ENCODE measurements around the gene NIP7.

Gene NIP7

DNA sequence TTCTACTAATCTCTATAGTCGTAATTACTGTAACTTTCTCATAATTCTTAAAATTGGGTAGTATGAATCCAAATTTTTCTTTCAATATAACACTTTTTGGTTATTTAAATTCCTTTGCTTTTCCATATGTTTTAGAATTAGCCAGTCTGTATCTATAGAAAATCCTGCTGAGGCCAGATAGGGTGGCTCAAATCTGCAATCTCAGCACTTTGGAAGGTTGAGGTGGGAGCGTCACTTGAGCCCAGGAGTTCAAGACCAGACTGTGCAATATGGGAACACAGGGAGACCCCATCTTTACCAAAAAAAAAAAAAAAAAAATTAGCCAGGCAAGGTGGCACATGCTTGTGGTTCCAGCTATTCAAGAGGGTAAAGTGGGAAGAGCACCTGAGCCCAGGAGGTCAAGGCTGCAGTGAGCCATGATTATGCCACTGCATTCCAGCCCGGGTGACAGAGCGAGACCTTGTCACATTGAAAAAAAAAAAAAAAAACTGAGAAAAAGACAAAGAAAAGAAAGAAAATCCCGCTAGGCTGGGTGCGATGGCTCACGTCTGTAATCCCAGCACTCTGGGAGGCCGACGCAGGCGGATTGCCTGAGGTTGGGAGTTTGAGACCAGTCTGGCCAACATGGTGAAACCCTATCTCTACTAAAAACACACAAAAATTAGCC is 37.0 kb downstream of the NIP7 start:
- Mint-ChIP-seq H3K36me3 (ENCODE audit: low read depth) (peaks cover 31% of the 10 kb centered on the region), H3K4me1 (ENCODE audit: low read depth) (peaks cover 3% of the 10 kb centered on the region), H3K27me3 (ENCODE audit: low read depth) (no peaks in the 10 kb centered on the region), H3K9me3 (no peaks in the 10 kb centered on the region), H3K4me3 (no peak overlapping the region), H3K27ac (no peak overlapping the region)

- H3K27me3 Mint-ChIP-seq (ENCODE audit: low read depth): no peaks in the 10 kb centered on the region
- H3K9me3 Mint-ChIP-seq: no peaks in the 10 kb centered on the region
- no peak overlapping the region for H3K27ac Mint-ChIP-seq
- H3K36me3 Mint-ChIP-seq (ENCODE audit: low read depth): peaks cover 31% of the 10 kb centered on the region
- peaks cover 11% of the 10 kb centered on the region for H3K4me1 Mint-ChIP-seq (ENCODE audit: low read depth)
- H3K4me3 Mint-ChIP-seq: no peak overlapping the region
Measured at GRCh38 chr16:69378036-69378435, 38.5 kb downstream of the NIP7 start.

DNA sequence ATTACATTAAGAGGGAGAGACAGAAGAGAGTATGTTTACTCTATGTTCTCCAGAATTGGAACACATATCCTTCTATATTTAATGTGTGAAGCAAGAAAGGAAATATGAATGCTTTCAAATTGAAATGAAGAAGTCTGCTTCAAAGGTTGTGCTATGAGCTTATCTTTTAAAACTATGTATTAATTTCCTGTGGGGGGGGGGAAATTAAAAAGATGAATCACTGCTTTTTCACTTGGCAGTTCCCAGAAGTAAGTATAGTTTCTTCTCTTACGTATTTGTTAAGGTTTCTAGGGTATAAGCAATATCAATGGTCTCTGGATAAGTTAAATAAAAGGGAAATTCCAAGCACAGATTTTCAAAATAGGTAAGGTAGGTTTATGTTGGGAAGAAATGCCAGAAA is 39.2 kb downstream of the NIP7 start:
- Mint-ChIP-seq H3K4me3 (no peak overlapping the region), H3K4me1 (ENCODE audit: low read depth) (peaks cover 16% of the 10 kb centered on the region), H3K27ac (no peak overlapping the region), H3K27me3 (ENCODE audit: low read depth) (no peaks in the 10 kb centered on the region), H3K36me3 (ENCODE audit: low read depth) (peaks cover 34% of the 10 kb centered on the region), H3K9me3 (no peaks in the 10 kb centered on the region)

- no peak overlapping the region for H3K4me3 Mint-ChIP-seq
- H3K27me3 Mint-ChIP-seq (ENCODE audit: low read depth): no peaks in the 10 kb centered on the region
- H3K27ac Mint-ChIP-seq: no peak overlapping the region
- H3K36me3 Mint-ChIP-seq (ENCODE audit: low read depth): peaks cover 39% of the 10 kb centered on the region
- H3K4me1 Mint-ChIP-seq (ENCODE audit: low read depth): peaks cover 29% of the 10 kb centered on the region
- no peaks in the 10 kb centered on the region for H3K9me3 Mint-ChIP-seq
Measured at GRCh38 chr16:69381231-69381630, 41.7 kb downstream of the NIP7 start.

- Mint-ChIP-seq H3K9me3 (no peaks in the 10 kb centered on the region), H3K4me1 (ENCODE audit: low read depth) (peaks cover 29% of the 10 kb centered on the region), H3K27ac (no peak overlapping the region), H3K27me3 (ENCODE audit: low read depth) (no peaks in the 10 kb centered on the region), H3K36me3 (ENCODE audit: low read depth) (peaks cover 38% of the 10 kb centered on the region), H3K4me3 (no peak overlapping the region)
Measured at GRCh38 chr16:69382421-69382820, 42.8 kb downstream of the NIP7 start.

DNA sequence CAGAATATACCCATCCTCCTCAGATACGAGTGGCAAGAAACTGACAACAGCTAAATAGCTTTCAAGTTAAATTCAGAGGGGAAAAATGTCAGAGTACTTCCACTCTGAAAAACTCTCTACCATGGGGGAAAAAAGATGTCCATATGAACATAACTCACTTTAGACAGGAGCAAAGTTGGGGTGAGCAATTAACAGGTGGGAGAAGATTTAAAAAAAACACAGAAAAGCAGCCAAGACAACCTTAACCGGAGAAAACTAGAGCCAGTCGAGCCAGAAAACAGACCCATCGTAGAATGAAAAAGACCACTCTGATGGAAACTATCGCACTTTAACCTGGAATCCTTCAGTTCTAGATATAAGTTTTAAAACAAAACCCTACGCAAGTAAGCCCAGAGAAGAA is 45.4 kb downstream of the NIP7 start:
- Mint-ChIP-seq H3K36me3 (ENCODE audit: low read depth) (peaks cover 21% of the 10 kb centered on the region), H3K4me3 (peak overlapping the region; percentile 97), H3K4me1 (ENCODE audit: low read depth) (peaks cover 29% of the 10 kb centered on the region), H3K27ac (peak overlapping the region; percentile 95), H3K27me3 (ENCODE audit: low read depth) (no peaks in the 10 kb centered on the region), H3K9me3 (no peaks in the 10 kb centered on the region)

DNA sequence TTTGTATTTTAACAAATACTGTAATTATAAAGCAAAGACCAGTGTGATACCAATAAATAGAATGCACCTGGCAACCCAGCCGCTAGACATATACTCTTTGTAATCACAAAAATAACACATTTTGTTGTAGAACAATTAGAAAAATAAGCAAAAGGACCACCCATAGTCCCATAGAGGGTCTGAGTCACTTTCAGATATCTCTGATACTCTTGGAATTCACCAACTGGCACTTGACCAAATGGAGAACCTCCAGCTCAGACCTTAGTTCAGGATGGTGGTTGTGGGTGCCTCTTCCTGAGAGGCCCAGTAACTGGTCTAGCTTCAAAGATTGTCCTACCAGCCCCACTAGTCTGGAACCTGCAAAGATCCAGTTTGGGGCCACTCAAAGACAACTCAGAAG is 47.0 kb downstream of the NIP7 start:
- Mint-ChIP-seq H3K27ac (no peak overlapping the region), H3K36me3 (ENCODE audit: low read depth) (peaks cover 21% of the 10 kb centered on the region), H3K4me3 (no peak overlapping the region), H3K27me3 (ENCODE audit: low read depth) (no peaks in the 10 kb centered on the region), H3K9me3 (no peaks in the 10 kb centered on the region), H3K4me1 (ENCODE audit: low read depth) (peaks cover 29% of the 10 kb centered on the region)
